Measurements from ENCODE around the gene PTPN4. TPM values are rescaled to one million over a fixed set of nuclear protein-coding genes. Genes with fewer than 3 reads are reported as not detected.
A peak's percentile ranks its signal among the peaks of the same experiment; 100 is the strongest.

The PTPN4 gene
- total and polyA plus RNA-seq, 2 experiments from 2014 or later, result 41.6 to 90.4 TPM

DNA sequence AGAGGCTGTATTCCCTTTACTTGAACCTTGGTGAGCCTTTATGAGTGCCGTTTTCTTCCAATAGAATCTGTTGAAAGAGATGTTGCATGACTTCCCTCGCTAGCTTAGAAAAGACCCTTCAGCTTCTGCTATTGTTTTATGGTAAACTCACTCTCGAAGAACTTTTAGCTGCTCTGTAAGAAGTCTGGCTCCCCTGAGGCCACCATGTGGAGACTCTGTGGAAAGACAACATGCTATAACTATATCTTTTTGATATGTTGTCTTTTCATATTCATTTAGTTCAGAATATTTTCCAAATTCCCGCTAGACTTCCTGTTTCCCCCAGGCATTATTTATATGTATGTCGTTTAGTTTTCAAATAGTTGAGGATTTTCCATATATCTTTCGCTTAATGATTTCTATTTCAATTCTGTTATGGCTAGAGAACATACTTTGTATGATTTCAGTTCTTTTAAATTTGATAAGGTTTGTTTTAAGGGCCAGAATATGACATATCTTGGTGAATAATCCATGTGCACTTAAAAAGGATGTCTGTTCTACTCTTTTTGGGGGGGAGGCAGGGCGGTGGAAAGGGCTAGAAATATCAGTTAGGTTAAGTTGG, 64.1 kb downstream of the PTPN4 start:
- ATAC-seq (peak; percentile 80), DNase-seq (ENCODE audit: low spot score) (peak; percentile 70)
- no peak overlapping the region for H2AFZ ChIP-seq
- H3K4me3 Mint-ChIP-seq, result no peak overlapping the region
- peaks cover 97% of the 10 kb centered on the region for H3K79me2 ChIP-seq (replicated peaks; ENCODE audit: insufficient read depth)
- H3F3A ChIP-seq (replicated peaks; ENCODE audit: low read depth), result no peaks in the 10 kb centered on the region
- H3K4me2 ChIP-seq, result no peak overlapping the region
- no peak overlapping the region for H3K4me3 ChIP-seq
- peak overlapping the region; percentile 66 for H3K27ac Mint-ChIP-seq
- no peaks in the 10 kb centered on the region for H3K36me3 ChIP-seq (ENCODE audit: insufficient read depth)
- peaks cover 41% of the 10 kb centered on the region for H3K4me1 Mint-ChIP-seq
- H3K27me3 Mint-ChIP-seq (ENCODE audit: insufficient read depth, low read depth, poor library complexity), result no peaks in the 10 kb centered on the region
- H3K27me3 ChIP-seq (ENCODE audit: insufficient read depth), result no peaks in the 10 kb centered on the region
- peak overlapping the region; percentile 22; the same call in 1 of the 2 replicates for H3K27ac ChIP-seq (ENCODE audit: low read depth)
- H3K9me3 Mint-ChIP-seq, result no peaks in the 10 kb centered on the region; the same call in 2 of the 3 replicates
- peaks cover 33% of the 10 kb centered on the region for H3K36me3 Mint-ChIP-seq (ENCODE audit: low read depth)
- H4K20me1 ChIP-seq (replicated peaks; ENCODE audit: insufficient read depth), result peaks cover 36% of the 10 kb centered on the region
- no peaks in the 10 kb centered on the region for H3K4me1 ChIP-seq (ENCODE audit: insufficient read depth)
- no peak for TF ChIP-seq ZNF114 (CRISPR knock-in tag; IDR thresholded peaks at IDR 0.05)
- TF ChIP-seq, protein P1, sequence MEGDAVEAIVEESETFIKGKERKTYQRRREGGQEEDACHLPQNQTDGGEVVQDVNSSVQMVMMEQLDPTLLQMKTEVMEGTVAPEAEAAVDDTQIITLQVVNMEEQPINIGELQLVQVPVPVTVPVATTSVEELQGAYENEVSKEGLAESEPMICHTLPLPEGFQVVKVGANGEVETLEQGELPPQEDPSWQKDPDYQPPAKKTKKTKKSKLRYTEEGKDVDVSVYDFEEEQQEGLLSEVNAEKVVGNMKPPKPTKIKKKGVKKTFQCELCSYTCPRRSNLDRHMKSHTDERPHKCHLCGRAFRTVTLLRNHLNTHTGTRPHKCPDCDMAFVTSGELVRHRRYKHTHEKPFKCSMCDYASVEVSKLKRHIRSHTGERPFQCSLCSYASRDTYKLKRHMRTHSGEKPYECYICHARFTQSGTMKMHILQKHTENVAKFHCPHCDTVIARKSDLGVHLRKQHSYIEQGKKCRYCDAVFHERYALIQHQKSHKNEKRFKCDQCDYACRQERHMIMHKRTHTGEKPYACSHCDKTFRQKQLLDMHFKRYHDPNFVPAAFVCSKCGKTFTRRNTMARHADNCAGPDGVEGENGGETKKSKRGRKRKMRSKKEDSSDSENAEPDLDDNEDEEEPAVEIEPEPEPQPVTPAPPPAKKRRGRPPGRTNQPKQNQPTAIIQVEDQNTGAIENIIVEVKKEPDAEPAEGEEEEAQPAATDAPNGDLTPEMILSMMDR (conservative IDR thresholded peaks at IDR 0.05; ENCODE audit: low read depth in 2 of 2), result peak; percentile 66 to 78
- H3K9me2 ChIP-seq (ENCODE audit: insufficient read depth), result no peaks in the 10 kb centered on the region

GRCh38 chr2:119826370-119826961, 66.7 kb downstream of the PTPN4 start:
- H2AFZ ChIP-seq, result no peak overlapping the region
- H3K4me3 ChIP-seq, result no peak overlapping the region
- H3K9me3 Mint-ChIP-seq, result peaks cover 17% of the 10 kb centered on the region
- peaks cover 97% of the 10 kb centered on the region for H3K79me2 ChIP-seq (replicated peaks; ENCODE audit: insufficient read depth)
- H3K27me3 Mint-ChIP-seq (ENCODE audit: insufficient read depth, low read depth, poor library complexity), result no peaks in the 10 kb centered on the region
- H3K27ac Mint-ChIP-seq, result no peak overlapping the region
- DNase-seq (ENCODE audit: low spot score), result peak; percentile 82
- no peaks in the 10 kb centered on the region for H3F3A ChIP-seq (replicated peaks; ENCODE audit: low read depth)
- H3K36me3 Mint-ChIP-seq (ENCODE audit: low read depth), result peaks cover 47% of the 10 kb centered on the region
- no peaks in the 10 kb centered on the region for H3K27me3 ChIP-seq (ENCODE audit: insufficient read depth)
- no peak overlapping the region for H3K4me2 ChIP-seq
- no peaks in the 10 kb centered on the region for H3K9me2 ChIP-seq (ENCODE audit: insufficient read depth)
- ATAC-seq, result peak; percentile 87
- H4K20me1 ChIP-seq (replicated peaks; ENCODE audit: insufficient read depth), result peaks cover 19% of the 10 kb centered on the region; the same call in 1 of the 2 replicates
- peaks cover 29% of the 10 kb centered on the region; the same call in 2 of the 3 replicates for H3K4me1 Mint-ChIP-seq
- no peak overlapping the region for H3K4me3 Mint-ChIP-seq
- no peaks in the 10 kb centered on the region for H3K4me1 ChIP-seq (ENCODE audit: insufficient read depth)
- H3K27ac ChIP-seq (ENCODE audit: low read depth), result no peak overlapping the region
- H3K36me3 ChIP-seq (ENCODE audit: insufficient read depth), result no peaks in the 10 kb centered on the region
- no peak for TF ChIP-seq JUNB (IDR thresholded peaks at IDR 0.05; ENCODE audit: unreplicated experiment)
- TF ChIP-seq ETS1 (IDR thresholded peaks at IDR 0.05), result no peak
- no peak for TF ChIP-seq EZH2phosphoT487 (IDR thresholded peaks at IDR 0.05; ENCODE audit: unreplicated experiment)
- no peak for TF ChIP-seq REST (IDR thresholded peaks at IDR 0.05; ENCODE audit: unreplicated experiment)
- TF ChIP-seq ZNF462 (CRISPR knock-in tag; IDR thresholded peaks at IDR 0.05), result no peak
- TF ChIP-seq STAT1 (IDR thresholded peaks at IDR 0.05; ENCODE audit: unreplicated experiment), result no peak

Data from GM23338 (cell line).